GM23338 (cell line): ENCODE data around the gene MSL3B.

Experiments used
- EZH2phosphoT487 ChIP-seq: fragments of 200-600 bp; sonication (generic); IDR thresholded peaks from one replicate; pipeline ENCODE4 v1.8.1; 2018; ENCODE audit warnings: antibody characterized with exemption; ENCODE audit not compliant: unreplicated experiment
- TF ChIP-seq, protein P1 (sequence below), 2 experiments: fragments of 200-600 bp in 1 of 2; sonication (generic) in 1 of 2; conservative IDR thresholded peaks; 2 replicates each; pipeline versions ENCODE4 v1.5.1 to v1.6.1; 2016 to 2017; ENCODE audit warnings: antibody characterized with exemption in 2 of 2, low read depth in 2 of 2, mild to moderate bottlenecking in 2 of 2, moderate library complexity in 1 of 2

DNA sequence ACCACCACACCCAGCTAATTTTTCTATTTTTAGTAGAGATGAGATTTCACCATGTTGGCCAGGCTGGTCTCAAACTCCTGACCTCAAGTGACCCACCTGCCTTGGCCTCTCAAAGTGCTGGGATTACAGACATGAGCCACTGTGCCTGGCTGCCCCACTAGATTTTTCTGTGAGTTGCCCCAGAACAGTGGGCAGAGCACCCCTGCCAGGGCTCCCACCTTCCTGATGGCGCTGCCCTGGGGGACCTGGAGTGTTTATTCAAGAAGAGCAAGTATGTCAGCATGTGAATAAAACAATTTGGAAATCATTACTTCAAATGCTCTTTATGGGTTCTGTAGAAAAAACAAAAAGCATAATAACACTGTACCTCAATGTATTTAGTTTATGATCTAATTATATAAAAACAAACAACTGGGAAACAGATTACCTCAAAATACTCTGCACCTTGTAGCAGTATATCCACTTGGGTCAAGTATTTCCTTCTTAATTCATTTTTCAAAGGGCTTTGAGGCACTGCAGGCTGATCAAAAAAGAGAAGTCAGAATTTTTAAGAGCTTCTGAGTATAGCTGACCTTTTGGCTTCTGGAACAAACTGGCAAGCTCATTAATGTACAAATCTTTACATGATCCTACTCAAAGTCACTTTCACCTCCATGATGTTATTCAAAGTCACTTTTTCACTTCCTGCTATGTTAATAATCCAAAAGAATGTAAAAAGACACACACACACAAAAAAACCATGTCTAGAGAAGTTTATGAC, 22.7 kb downstream of the MSL3B start:
- TF ChIP-seq, protein P1, sequence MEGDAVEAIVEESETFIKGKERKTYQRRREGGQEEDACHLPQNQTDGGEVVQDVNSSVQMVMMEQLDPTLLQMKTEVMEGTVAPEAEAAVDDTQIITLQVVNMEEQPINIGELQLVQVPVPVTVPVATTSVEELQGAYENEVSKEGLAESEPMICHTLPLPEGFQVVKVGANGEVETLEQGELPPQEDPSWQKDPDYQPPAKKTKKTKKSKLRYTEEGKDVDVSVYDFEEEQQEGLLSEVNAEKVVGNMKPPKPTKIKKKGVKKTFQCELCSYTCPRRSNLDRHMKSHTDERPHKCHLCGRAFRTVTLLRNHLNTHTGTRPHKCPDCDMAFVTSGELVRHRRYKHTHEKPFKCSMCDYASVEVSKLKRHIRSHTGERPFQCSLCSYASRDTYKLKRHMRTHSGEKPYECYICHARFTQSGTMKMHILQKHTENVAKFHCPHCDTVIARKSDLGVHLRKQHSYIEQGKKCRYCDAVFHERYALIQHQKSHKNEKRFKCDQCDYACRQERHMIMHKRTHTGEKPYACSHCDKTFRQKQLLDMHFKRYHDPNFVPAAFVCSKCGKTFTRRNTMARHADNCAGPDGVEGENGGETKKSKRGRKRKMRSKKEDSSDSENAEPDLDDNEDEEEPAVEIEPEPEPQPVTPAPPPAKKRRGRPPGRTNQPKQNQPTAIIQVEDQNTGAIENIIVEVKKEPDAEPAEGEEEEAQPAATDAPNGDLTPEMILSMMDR (conservative IDR thresholded peaks at IDR 0.05; ENCODE audit: low read depth in 2 of 2), result no peak
- TF ChIP-seq EZH2phosphoT487, result no peak
